Measurements from ENCODE around the gene HTR3E.
A peak's percentile ranks its signal among the peaks of the same experiment; 100 is the strongest.
"Not testable (repeated sequence)": the region's sequence is repeated elsewhere in the genome, so short reads cannot be mapped to it uniquely, and the experiment has no call there.

Gene HTR3E

GRCh38 chr3:184117636-184118035 is 20.8 kb downstream of the HTR3E start:
- DNase-seq: no peak

DNA sequence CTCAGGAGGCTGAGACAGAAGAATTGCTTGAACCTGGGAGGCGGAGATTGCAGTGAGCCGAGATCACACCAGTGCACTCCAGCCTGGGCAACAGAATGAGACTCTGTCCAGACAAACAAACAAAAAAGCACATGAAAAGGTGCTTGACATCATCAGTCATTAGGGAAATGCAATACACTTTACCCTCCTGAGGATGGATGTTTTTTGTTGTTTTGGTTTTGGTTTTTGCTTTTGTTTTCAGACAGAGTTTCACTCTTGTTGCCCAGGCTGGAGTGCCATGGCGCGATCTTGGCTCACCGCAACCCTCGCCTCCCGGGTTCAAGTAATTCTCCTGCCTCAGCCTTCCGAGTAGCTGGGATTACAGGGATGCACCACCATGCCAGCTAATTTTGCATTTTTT is 24.2 kb downstream of the HTR3E start:
- not testable (repeated sequence) for DNase-seq

- DNase-seq: no peak
Measured at GRCh38 chr3:184126006-184126405, 29.1 kb downstream of the HTR3E start.

- no peak for DNase-seq
Measured at GRCh38 chr3:184129012-184129411, 32.1 kb downstream of the HTR3E start.

GRCh38 chr3:184132945-184133344 is 36.1 kb downstream of the HTR3E start:
- DNase-seq: no peak

DNA sequence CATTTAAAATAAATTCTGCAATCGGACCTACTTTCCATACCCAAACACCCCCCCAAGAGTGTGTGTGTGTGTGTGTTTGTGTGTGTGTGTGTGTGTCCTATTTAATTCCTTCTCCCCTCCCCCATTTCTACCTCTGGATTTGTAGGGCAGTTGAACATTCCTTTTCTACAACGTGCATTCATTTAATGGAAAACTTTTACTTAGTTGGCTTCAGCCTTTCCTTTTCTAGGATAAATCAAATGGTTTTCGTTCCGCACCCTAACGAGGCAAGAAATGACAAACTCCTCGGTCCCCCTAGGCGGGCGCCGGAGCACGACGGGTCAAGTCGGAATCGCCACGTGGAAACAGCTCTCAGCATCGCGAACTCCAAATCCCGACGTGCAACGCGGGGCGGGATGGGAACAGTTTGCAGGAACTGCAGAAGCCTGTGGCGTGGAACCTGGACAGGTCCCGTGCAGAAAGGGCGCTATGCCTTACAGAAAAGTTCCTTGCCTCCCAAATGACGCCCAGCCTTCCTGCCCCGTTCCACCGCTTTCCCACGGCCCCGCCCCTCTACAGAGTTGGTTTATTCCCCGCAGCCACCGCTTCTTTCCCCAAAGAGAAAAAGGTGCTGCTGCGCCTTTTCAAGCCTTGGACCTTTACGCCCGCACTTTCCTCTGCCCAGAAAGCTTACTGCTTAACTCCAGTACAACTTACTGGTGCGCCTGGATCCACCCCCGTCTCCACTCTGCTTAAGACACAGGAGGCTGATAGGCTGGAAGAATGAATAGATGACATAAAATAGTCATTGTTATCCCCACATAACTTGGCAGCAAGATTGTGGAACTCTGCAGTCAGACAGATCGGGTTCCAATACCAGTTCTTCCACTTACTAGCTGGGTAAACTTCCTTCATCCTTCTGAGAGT is 37.2 kb downstream of the HTR3E start:
- peak; percentile 67 for DNase-seq

GRCh38 chr3:184134746-184135148 is 37.9 kb downstream of the HTR3E start:
- DNase-seq: no peak

DNA sequence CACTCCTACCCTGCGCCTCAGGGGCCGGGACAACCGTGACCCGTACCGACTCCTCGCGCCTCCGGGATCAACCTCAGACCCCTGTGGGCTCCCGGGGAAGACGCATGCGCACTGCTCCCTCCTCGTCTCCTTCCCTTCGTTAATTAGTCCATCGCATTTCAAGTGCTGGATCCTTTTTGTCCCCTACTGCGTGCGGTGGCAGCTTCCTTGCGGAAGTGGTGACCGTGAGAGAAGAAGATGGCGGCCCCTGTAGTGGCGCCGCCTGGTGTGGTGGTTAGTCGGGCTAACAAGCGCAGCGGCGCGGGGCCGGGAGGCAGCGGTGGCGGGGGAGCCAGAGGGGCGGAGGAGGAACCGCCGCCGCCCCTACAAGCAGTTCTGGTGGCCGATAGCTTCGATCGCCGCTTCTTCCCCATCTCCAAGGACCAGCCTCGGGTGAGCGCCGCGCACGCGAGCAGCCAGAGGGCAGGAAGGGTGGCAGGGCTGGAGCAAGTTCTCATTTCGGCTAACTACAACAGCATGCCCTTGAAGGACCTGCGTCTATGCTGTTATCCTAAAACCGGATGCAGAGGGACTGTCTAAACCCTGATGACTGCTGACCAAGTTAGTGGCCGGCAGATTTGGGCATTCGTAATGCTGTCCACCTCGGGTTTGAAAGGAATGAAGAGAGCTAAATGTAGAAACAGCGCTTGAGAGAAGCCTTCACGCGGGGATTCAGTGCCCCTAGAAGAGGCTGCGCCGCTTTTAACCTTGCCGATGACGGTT is 38.5 kb downstream of the HTR3E start, which contains the start of gene EIF2B5:
TSS of gene EIF2B5 (plus strand) at position 210 of the 762 bp plus-strand sequence. CDS start at position 238, 28 bp downstream.
- peak; percentile 84 for DNase-seq

- no peak for DNase-seq
Measured at GRCh38 chr3:184135911-184136260, 39.0 kb downstream of the HTR3E start.

DNA sequence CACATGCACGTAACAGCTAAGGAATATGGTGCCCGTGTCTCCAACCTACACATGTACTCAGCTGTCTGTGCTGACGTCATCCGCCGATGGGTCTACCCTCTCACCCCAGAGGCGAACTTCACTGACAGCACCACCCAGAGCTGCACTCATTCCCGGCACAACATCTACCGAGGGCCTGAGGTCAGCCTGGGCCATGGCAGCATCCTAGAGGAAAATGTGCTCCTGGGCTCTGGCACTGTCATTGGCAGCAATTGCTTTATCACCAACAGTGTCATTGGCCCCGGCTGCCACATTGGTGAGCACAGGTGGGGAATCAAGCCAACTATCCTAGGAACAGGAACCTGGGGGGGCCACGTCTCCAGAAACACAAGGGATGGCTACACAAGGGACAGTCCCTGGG is 43.6 kb downstream of the HTR3E start:
- no peak for DNase-seq

DNA sequence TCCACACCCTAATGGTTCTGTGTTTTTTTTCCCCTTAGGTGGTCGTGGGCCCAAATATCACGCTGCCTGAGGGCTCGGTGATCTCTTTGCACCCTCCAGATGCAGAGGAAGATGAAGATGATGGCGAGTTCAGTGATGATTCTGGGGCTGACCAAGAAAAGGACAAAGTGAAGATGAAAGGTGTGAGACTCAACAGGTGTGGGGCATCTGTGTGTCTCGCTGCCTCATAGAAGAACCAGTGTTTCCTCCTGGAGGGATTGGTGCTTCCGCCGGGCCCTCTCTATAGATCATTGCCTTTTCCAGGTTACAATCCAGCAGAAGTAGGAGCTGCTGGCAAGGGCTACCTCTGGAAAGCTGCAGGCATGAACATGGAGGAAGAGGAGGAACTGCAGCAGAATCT is 45.3 kb downstream of the HTR3E start:
- no peak for DNase-seq

GRCh38 chr3:184143327-184143726 is 46.5 kb downstream of the HTR3E start:
- DNase-seq: no peak

DNA sequence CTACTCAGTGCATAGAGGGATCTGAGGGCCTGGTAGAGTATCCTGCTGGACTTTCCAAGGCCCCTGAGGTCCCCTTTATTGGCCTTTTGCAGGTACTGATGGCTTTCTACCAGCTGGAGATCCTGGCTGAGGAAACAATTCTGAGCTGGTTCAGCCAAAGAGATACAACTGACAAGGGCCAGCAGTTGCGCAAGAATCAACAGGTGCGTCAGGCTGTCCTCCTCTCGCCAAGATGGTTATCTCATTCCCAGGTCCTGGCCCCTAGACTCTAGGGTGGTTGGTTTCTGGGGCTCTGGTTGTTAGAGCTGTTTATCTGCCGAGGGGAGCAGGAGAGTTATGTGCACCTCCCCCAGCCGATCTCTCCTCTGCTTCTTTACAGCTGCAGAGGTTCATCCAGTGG is 47.6 kb downstream of the HTR3E start:
- DNase-seq: no peak

GRCh38 chr3:184145111-184145524 is 48.3 kb downstream of the HTR3E start:
- DNase-seq: peak; percentile 20

- no peak for DNase-seq
Measured at GRCh38 chr3:184145751-184146270, 48.9 kb downstream of the HTR3E start.

- DNase-seq: no peak
Measured at GRCh38 chr3:184148076-184148475, 51.2 kb downstream of the HTR3E start.

DNA sequence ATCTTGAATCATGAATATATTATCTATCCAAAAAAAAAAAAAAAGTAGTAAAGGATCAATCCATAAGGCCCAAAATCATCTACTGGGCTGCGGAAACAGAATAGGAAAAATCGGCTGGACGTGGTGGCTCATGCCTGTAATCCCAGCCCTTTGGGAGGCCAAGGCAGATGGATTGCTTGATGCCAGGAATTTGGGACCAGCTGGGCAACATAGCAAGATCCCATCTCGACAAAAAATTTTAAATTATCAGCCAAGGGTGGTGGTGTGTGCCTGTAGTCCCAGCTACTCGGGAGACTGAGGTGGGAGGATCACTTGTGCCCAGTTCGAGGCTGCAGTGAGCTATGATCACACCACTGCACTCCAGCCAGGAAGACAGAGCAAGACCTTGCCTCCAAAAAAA is 52.3 kb downstream of the HTR3E start:
- no peak for DNase-seq

DNA sequence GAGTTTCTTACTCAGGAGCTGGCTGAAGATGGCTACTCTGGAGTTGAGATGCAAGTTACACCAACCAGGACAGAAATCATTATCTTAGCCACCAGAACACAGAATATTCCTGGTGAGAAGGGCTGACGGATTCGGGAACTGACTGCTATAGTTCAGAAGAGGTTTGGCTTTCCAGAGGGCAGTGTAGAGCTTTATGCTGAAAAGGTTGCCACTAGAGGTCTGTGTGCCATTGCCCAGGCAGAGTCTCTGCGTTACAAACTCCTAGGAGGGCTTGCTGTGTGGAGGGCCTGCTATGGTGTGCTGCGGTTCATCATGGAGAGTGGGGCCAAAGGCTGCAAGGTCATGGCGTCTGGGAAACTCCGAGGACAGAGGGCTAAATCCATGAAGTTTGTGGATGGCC is 52.9 kb downstream of the HTR3E start:
- DNase-seq: not testable (repeated sequence)

GRCh38 chr3:184154885-184155643 is 58.2 kb downstream of the HTR3E start, which contains the start of gene DVL3:
TSS of gene DVL3 (plus strand) at chr3:184155377. CDS start at chr3:184155636, 259 bp downstream.
- peak; percentile 45 for DNase-seq

DNA sequence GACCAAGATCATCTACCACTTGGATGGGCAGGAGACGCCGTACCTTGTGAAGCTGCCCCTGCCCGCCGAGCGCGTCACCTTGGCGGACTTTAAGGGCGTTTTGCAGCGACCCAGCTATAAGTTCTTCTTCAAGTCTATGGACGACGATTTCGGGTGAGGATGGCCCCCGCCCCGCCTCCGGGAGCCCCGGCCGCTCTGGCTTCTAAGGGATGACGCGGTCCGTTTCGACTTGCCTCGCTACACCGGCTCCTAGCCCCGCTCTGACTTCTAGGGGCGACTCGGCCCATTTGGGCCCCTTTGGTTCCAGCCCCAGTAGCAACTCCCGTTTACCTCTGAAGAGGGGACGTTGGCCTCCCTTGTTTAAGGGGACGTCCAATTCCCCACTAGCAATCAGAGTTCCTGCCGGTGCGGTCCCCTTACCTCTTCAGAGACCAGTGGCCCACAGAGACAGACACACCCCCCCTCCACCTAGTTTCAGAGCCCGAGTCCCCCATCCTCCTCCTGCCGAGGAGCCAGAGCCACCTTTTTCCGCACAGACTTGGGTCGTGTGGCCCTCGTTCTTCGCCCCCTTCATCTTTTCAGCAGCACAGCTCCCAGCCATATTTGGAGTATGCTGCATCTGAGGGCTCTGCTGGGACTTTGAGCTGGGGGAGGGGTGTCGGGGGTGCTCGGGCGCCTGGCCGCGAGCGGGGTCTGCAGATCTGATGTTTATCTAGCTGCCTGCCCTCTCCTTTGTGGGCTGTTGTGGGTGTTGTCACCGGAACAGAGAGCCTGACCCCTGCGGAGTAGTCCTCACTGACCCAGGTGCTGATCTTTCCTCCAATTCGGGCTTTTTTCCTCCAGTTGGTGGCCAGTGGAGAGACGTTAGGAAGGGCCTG is 59.0 kb downstream of the HTR3E start:
- peak; percentile 54 for DNase-seq

DNA sequence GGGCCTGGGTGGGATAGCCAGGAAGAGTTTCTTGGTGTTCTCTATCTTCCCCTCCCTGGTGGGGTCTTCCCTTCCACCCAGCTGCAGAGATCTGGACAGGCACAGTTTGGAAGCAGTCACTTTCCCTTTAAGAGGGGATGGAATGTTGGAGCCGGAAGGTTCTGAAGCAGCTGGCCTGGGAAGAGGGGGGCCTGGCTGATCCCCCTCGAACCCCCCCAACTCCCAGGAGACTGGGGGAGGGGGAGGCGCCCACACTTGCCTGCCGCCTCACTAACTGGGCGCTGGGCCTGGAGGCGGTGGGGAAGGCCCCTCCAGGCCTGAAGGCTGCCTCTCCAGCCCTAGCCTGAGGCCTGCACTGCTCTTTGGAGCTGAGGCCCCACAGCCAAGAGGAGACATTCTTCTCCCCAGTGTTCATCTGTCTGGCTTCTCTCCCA is 59.7 kb downstream of the HTR3E start:
- no peak for DNase-seq

Data from stimulated activated CD4-positive, alpha-beta T cell treated with anti-CD3 and anti-CD28 coated beads, Interleukin-4, amount 100 ng/mL, for 1 hour (primary cell).